HG03103 (cell line): Measurements from ENCODE around the gene STXBP5L.
"Not testable (repeated sequence)": the region's sequence is repeated elsewhere in the genome, so short reads cannot be mapped to it uniquely, and the experiment has no call there.

Experiments
- ATAC-seq: cut with Tn5 transposase; IDR thresholded peaks from one replicate; pipeline ENCODE4 v1.9.1; 2021; ENCODE audit warnings: low read depth; ENCODE audit not compliant: unreplicated experiment

STXBP5L gene

DNA sequence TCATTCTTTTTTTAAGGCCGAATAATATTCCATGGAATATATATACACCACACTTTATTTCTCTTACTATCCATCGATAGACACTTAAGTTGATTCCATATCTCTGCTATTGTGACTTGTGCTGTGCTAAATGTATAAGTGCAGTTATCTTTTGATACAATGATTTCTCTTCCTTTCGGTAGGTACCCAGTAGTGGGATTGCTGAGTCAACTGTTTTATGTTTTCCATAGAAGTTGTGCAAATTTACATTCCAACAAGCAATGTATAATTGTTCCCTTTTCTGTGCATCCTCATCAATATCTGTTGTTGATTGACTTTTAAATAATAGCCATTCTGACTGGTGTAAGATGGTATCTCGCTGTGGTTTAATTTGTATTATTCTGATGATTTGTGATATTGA lies 81.0 kb downstream of the STXBP5L start:
- no peak for ATAC-seq

DNA sequence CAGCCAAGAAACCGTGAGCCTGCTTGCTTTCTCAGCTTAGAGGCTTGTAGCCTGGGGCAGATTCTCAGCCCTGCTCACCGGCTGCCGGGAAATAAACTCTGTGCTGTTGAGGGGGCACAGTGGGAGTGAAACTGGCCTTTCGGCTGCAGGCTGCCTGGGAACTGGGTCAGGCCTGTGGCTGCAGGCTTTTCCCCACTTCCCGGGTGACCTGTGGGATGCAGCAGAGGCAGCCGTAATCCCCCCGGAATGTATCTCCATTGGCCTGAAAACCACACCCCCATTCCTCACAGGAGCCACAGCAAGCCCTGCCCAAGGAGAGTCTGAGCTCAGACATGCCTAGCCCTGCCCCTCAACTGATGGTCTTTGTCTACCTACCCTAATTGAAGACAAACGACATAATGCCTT lies 110.9 kb downstream of the STXBP5L start:
- ATAC-seq, result no peak

DNA sequence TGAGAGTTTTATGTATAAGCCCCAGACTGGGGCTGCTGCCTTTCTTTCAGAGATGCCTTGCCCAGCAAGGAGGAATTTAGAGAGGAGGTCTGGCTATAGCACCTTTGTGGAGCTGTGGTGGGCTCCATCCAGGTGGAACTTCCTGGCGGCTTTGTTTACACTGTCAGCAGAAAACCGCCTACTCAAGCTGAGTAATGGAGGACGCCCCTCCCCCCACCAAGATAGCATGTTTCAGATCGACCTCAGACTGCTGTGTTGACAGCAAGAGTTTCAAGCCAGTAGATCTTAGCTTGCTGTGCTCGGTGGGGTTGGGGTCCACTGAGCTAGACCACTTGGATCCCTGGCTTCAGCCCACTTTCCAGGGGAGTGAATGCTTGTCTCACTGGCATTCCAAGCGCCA lies 155.6 kb downstream of the STXBP5L start:
- no peak for ATAC-seq

DNA sequence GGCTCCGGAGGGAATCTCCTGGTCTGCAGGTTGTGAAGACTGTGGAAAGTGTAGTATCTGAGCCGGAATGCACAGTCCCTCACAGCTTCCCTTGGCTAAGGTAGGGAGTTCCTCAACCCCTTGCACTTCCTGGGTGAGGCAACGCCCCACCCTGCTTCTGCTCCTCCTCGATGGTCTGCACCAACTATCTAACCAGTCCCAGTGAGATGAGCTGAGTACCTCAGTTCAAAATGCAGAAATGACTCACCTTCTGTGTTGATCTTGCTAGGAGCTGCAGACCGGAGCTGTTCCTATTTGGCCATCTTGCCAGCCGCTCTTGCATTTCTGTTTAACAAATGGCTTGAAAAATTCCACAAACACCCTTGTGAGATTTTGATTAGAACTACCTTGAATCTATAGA lies 156.1 kb downstream of the STXBP5L start:
- no peak for ATAC-seq

DNA sequence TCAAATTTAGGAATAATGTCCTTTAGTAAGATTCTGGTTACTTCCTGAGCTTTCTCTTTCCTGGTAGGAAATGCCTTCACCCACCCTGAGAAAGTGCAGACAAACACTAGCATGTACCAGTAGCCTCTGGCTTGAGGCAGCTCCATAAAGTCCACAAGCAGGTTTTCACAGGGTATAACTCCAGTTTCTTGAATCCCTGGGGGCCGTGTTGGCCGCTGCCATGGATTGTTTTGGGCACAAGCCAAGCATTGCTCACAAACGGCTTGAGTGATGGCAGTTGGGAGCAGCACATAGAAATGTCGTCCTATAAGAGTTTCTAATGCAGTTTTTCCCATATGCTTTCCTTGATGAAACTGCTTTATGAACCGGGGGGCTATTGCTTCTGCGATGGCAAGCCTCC lies 164.1 kb downstream of the STXBP5L start:
- no peak for ATAC-seq

DNA sequence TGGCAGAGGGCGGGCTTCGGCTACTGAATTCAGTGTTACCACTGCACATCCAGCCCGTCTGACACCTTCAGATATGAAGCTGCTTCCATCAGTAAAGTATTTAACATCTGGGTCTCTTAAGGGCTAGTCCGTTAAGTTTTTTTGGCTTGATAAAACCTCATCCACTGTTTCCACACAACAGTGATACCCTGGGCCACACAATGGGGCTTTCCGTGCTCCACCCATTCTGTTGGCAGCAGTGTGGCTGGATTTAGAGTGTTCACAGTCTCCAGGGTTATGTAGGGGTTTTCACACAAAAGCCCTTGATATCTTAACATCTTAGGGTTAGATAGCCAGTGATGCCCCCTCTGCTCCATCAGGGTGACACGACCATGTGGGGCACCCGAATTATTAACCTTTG lies 165.0 kb downstream of the STXBP5L start:
- ATAC-seq, result no peak

DNA sequence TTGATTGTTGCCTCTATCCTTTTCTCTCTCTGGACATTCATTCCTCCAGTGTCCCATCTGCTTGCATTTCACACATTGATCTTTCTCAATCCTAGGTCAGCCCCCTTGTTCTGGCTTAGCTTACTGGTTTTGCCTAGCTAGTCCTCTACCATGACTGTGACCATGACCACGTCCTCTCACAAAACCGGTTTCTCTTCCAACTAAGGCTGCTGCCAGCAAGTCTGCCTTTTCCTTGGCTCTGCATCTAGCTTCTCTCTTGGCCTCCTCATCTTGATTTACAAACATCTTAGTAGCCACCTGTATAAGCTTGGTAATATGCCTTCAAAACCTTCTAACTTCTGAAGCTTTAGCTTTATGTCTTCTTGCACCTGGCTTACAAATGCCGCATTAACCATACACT lies 167.2 kb downstream of the STXBP5L start:
- ATAC-seq, result no peak

DNA sequence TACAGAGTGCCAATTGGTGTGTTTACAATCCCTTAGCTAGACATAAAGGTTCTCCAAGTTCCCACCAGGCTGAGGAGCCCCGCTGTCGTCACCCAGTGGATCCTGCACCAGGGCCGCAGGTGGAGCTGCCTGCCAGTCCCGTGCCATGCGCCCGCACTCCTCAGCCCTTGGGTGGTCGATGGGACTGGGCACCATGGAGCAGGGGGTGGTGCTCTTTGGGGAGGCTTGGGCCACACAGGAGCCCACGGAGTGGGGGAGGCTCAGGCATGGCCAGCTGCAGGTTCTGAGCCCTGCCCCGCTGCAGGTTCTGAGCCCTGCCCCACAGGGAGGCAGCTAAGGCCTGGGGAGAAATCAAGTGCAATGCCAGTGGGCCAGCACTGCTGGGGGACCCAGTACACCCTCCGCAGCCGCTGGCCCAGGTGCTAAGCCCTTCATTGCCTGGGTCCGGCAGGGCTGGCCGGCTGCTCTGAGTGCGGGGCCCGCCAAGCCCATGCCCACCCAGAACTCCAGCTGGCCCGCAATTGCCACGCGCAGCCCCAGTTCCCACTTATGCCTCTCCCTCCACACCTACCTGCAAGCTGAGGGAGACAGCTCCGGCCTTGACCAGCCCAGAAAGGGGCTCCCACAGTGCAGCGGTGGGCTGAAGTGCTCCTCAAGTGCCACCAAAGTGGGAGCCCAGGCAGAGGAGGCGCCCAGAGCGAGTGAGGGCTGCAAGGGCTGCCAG lies 170.5 kb downstream of the STXBP5L start:
- ATAC-seq, result not testable (repeated sequence)

DNA sequence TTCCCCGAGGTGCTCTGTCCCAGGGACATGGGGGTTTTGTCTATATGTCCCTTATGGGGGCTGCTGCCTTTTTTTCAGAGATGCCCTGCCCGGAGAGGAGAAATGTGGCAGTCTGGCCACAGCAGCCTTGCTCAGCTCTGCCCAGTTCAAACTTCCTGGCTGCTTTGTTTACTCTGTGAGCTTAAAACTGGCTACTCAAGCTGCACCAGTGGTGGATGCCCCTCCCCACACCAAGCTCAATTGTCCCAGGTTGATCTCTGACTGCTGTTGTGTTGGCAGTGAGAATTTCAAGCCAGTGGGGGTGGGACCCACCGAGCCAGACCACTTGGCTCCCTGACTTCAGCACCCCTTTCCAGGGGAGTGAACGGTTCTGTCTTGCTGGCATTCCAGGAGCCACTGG lies 188.9 kb downstream of the STXBP5L start:
- no peak for ATAC-seq

DNA sequence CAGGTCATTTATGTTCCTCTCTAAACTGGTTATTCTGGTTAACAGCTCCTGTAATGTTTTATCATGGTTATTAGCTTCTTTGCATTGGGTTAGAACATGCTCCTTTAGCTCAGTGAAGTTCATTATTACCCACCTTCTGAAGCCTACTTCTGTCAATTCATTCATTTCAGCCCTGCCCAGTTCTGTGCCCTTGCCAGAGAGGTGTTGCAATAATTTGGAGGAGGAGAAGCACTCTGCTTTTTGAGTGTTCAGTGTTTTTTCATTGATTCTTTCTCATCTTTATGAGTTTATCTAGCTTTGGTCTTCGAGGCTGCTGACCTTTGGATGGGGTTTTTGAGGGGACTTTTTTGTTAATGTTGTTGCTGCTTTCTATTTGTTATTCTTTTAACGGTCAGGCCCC lies 203.1 kb downstream of the STXBP5L start:
- ATAC-seq, result not testable (repeated sequence)

DNA sequence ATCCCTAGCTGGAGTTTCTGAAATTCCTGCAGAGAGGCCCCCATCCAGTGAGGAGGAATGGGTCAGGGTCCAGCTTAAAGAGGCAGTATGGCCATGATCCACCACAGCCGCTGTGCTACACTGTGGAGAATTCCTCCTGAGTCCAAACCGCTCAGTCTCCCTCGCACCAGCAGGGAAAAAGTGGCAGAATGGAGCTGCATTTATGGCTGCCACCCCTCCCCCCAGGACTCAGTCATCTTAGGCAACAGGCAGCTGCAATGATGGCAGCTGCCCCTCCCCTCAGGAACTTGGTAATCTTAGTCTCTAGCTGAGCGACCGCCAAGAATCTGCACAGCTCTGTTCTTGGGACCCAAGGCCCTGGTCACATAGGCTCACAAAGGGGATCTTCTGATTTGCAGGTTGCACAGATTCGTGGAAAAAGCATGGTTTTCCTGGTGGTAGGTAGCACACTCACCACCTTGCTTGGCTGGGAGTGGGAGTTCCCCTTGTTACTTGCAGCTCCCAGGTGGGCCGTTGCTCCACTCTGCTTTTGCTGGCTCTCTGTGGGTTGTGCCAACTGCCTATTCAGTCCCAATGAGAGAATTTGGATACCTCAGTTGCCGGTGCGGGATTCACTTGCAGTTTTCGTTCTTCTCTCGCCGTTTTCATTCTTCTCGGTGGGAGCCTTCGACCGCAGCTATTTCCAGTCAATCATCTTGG lies 204.1 kb downstream of the STXBP5L start:
- no peak for ATAC-seq

DNA sequence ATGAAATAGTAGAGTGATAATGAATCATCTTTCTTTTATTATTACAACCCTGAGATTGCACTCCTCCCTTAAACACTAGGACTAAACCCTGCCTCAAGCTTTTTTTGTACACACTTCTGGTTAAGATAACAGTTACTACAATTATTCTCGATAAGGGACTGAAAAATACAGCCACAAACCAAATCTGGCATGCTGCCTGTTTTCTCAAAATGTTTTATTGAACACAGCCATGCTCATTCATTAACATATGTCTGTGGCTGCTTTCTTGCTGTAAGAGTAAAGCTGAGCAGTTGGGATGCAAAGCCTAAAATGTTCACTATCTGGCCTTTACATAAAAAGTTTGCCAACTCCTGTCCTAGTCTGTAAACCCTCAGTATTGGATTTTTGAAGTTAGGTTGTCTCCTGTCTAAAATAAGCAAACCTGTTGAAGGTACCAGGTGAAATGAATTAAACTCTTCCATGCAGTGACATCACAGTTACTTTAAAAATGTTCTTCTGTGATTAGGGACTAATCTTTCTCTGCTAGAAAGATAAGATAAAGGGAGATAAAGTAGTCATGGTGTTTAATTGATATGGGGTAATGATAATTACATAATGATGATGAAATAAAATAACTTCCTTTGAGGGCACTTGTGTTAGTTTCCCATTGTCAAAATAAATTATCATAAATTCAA lies 218.2 kb downstream of the STXBP5L start:
- ATAC-seq, result no peak

DNA sequence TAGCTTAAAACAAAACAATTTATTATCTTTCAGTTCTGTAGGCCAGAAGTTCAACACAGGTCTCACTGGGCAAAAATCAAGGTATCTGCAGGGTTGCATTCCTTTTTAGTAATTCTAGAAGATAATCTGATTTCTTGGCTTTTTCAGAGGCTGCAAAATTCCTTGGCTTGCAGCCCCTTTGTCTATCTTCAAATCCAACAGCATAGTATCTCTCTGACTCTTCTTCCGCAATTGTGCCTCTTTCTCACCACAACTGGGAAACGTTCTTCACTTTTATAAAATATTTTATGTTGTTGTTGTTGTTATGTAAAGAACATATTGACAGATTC lies 218.7 kb downstream of the STXBP5L start:
- no peak for ATAC-seq

DNA sequence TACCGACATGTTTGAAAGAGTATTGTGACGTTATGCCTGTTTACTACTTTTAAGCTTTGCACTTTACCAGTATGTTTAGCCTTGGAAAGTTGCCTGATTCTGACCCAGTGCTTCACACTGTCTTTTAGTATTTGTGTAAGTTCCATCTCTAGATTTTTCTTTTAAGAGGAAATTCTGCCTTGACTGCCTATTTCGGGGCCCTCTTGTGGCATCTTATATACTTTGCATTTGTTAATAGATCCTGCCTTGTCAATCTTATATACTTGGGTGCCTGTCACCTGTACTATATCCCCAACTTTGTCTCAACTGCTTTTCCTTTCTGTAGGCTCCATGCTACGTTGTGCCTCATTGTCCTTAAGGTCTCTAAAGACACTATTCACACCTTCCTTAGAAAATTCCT lies 244.6 kb downstream of the STXBP5L start:
- no peak for ATAC-seq

DNA sequence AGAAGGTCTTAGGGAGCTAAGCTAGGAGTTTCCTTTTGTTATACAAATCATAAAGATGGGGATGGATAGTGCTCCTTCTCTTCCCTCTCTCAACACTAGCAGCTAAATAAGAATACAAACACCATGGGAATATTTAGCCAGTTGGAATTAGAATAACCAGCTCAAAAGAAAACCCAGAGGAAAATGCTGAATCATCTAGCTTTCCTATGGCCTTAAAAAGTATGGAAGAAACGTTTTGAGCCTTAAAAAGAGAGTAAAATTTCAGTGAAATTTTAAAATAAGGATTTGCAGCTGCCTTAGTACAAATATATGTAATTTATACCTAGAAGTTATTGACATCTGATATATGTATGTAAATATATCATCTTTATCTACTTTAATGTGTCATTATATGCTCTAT lies 245.8 kb downstream of the STXBP5L start:
- ATAC-seq, result no peak

DNA sequence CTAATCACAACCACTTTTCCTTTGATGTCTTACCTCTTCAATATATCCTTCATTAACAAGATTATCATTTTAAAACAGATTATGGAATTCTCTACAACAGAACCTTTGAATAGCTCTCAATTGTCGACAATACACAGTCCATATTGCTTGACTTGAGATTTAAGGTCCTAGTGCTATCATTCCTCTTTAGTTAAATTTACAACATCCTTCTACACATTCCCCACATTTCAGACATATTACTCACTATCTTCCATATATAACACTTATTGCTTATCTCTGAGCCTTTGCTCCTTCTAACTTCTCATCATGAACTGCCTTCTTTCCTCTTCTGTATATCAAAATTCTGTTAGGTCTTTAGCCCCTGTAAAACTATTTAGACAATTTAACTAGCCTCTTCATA lies 247.0 kb downstream of the STXBP5L start:
- ATAC-seq, result no peak

DNA sequence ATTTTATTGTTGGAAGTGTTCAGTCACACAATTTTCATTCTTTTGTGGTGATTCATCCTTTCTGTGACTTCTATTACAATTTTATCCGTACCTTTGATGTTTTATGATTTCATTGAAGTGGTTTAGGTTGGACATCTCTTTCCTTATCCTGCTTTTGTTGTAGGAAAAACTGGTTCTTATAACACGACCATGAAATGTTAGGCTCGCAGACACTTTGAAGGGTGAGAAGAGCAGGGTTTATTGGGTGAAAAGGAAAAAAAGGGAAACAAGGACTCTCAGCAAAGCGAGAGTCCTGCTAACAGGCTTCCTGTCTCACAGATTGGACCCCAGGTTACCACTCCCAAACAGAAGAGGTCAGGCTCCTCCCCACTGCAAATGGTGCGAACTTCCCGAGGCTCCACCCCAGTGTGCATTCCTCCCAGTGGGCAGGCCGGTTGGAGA lies 257.4 kb downstream of the STXBP5L start:
- ATAC-seq, result no peak

DNA sequence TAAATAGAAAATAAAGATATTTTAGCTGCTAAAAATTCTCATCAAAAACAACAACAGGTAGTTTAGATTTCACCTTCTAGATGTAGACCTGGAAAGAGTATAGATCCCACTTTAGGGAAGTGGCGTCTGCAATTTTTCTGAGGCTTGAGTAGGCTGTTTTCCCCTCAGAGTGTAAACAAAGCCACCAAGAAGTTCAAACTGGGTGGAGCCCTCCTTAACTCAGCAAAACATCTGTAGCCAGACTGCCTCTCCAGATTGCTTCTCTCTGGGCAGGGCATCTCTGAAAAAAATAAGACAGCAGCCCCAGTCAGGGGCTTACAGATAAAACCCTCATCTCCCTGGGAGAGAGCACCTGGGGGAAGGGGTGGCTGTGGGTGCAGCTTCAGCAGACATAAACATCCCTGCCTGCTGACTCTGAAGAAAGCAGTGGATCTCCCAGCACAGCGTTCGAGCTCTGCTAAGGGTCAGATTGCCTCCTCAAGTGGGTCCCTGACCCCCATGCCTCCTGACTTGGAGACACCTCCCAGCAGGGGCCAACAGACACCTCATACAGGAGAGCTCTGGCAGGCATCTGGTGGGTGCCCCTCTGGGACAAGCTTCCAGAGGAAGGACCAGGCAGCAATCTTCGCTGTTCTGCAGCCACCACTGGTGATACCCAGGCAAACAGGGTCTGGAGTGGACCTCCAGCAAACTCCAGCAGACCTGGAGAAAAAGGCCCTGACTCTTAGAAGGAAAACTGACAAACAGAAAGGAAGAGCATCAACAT lies 259.6 kb downstream of the STXBP5L start:
- no peak for ATAC-seq

DNA sequence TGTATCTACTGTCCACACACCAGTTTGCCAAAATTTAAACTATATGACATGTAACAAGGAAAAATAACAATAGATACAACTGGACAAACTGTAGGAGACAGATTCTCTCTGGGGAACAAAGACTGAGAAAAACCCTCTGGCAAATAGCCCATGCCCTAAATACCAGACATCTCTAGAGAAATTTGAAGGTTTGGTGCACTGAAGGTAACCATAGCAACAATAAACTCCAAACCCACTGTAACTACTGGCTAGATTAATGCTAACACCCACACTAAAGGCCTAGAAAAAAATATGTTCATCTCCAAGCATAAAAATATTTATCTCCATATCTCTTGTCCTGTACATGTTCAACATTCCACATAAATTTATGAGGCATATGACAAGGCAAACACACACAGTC lies 267.1 kb downstream of the STXBP5L start:
- ATAC-seq, result no peak

DNA sequence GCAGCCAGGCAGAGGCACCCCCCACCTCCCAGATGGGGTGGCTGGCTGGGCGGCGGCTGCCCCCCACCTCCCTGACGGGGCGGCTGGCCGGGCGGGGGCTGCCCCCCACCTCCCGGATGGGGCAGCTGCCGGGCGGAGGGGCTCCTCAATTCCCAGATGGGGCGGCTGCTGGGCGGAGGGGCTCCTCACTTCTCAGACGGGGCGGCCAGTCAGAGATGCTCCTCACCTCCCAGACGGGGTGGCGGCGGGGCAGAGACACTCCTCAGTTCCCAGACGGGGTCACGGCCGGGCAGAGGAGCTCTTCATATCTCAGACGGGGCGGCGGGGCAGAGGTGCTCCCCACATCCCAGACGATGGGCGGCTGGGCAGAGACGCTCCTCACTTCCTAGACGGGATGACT lies 282.6 kb downstream of the STXBP5L start:
- not testable (repeated sequence) for ATAC-seq

DNA sequence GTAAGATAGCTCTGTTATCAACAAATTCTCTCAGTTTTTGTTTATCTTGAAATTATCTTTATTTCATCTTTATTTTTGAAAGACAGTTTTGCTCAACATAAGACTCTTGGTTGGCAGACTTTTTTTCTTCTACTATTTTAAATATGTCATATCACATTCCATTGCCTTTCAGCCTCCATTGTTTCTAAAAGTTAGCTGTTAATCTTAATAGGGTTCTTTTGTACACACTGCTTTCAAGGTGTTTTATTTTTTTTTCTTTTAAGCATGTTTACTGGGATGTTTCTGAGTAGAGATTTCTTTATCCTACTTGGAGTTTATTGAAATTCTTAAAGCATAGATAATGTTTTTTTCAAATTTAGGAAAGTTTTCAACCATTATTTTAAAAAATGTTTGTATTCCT lies 294.6 kb downstream of the STXBP5L start:
- ATAC-seq, result no peak
